CD4-positive, alpha-beta T cell treated with Interleukin-6 at 100 ng/mL for 8 hours (primary cell): ENCODE data around the gene USH2A.

Experiments used
- DNase-seq: peaks from one replicate; pipeline ENCODE4 v3.0.0-alpha.2; 2020; ENCODE audit warnings: mixed read lengths, low spot score

USH2A gene

GRCh38 chr1:215594640-215595039, 828.6 kb downstream of the USH2A start:
- no peak for DNase-seq

- no peak for DNase-seq
These were observed 832.3 kb downstream of the USH2A start for GRCh38 chr1:215590779-215591491.

- DNase-seq = no peak
These were observed 833.4 kb downstream of the USH2A start for GRCh38 chr1:215589650-215590435.

GRCh38 chr1:215584389-215584788, 838.9 kb downstream of the USH2A start:
- no peak for DNase-seq

GRCh38 chr1:215583185-215583749, 840.0 kb downstream of the USH2A start:
- DNase-seq = no peak

GRCh38 chr1:215581896-215582295, 841.4 kb downstream of the USH2A start:
- no peak for DNase-seq
